ENCODE measurements around the gene ZNF654.
A peak's percentile ranks its signal among the peaks of the same experiment; 100 is the strongest.

Gene ZNF654

GRCh38 chr3:88046766-88047165 lies 12.3 kb upstream of the ZNF654 start:
- CTCF ChIA-PET = no interaction called here
- POLR2A ChIA-PET = no interaction called here
- no peak for TF ChIP-seq ELF4 (IDR thresholded peaks at IDR 0.05)
- TF ChIP-seq HDGF (IDR thresholded peaks at IDR 0.05; ENCODE audit: borderline replicate concordance) = no peak
- TF ChIP-seq FOXK2 (IDR thresholded peaks at IDR 0.05) = no peak
- TF ChIP-seq NFRKB (IDR thresholded peaks at IDR 0.05) = no peak
- no peak for TF ChIP-seq PKNOX1 (IDR thresholded peaks at IDR 0.05)
- TF ChIP-seq FOXM1 (IDR thresholded peaks at IDR 0.05; ENCODE audit: borderline replicate concordance) = no peak
- no peak for TF ChIP-seq SUZ12 (IDR thresholded peaks at IDR 0.05)
- DNase-seq (ENCODE audit: extremely low spot score) = no peak

- TF ChIP-seq ARNT (IDR thresholded peaks at IDR 0.05) (no peak), ELF4 (IDR thresholded peaks at IDR 0.05) (no peak), PKNOX1 (IDR thresholded peaks at IDR 0.05) (no peak), L3MBTL2 (conservative IDR thresholded peaks at IDR 0.05) (no peak), FOXK2 (IDR thresholded peaks at IDR 0.05) (no peak), NFRKB (IDR thresholded peaks at IDR 0.05) (no peak), TARDBP (IDR thresholded peaks at IDR 0.05) (no peak), CTBP1 (IDR thresholded peaks at IDR 0.05; ENCODE audit: borderline replicate concordance) (no peak), BHLHE40 (IDR thresholded peaks at IDR 0.05; ENCODE audit: borderline replicate concordance) (no peak), LEF1 (IDR thresholded peaks at IDR 0.05; ENCODE audit: borderline replicate concordance) (no peak), FOXA1 (IDR thresholded peaks at IDR 0.05) (no peak), FOXM1 (IDR thresholded peaks at IDR 0.05; ENCODE audit: borderline replicate concordance) (no peak), SUZ12 (IDR thresholded peaks at IDR 0.05) (no peak), ZNF384 (IDR thresholded peaks at IDR 0.05) (no peak), SP1 (IDR thresholded peaks at IDR 0.05) (no peak)
- DNase-seq (ENCODE audit: extremely low spot score) = no peak
- POLR2A ChIA-PET = interaction anchor here (0.8 to 2.0 kb wide), 9 partner anchors 11 to 831 kb away, joined by 3 to 10 read pairs (median 4); partner anchors contain the start of genes C3orf38 and CHMP2B
- CTCF ChIA-PET = no interaction called here
Observed at GRCh38 chr3:88057630-88058305, 1.3 kb upstream of the ZNF654 start.

- no peak for DNase-seq (ENCODE audit: extremely low spot score)
- TF ChIP-seq FOXM1 (IDR thresholded peaks at IDR 0.05; ENCODE audit: borderline replicate concordance) = no peak
- TF ChIP-seq ARNT (IDR thresholded peaks at IDR 0.05) = no peak
- TF ChIP-seq FOXA1 (IDR thresholded peaks at IDR 0.05) = no peak
- TF ChIP-seq FOXK2 (IDR thresholded peaks at IDR 0.05) = no peak
- no peak for TF ChIP-seq L3MBTL2 (conservative IDR thresholded peaks at IDR 0.05)
- TF ChIP-seq PKNOX1 (IDR thresholded peaks at IDR 0.05) = no peak
- no peak for TF ChIP-seq SP1 (IDR thresholded peaks at IDR 0.05)
- no peak for TF ChIP-seq ELF4 (IDR thresholded peaks at IDR 0.05)
- TF ChIP-seq HDGF (IDR thresholded peaks at IDR 0.05; ENCODE audit: borderline replicate concordance) = no peak
- no peak for TF ChIP-seq SUZ12 (IDR thresholded peaks at IDR 0.05)
- TF ChIP-seq LEF1 (IDR thresholded peaks at IDR 0.05; ENCODE audit: borderline replicate concordance) = no peak
- no peak for TF ChIP-seq BHLHE40 (IDR thresholded peaks at IDR 0.05; ENCODE audit: borderline replicate concordance)
- TF ChIP-seq ZNF384 (IDR thresholded peaks at IDR 0.05) = no peak
- ChIA-PET CTCF (no interaction called here), POLR2A (interaction anchor here (0.8 to 2.0 kb wide), 9 partner anchors 11 to 831 kb away, joined by 3 to 10 read pairs (median 4); partner anchors contain the start of genes C3orf38 and CHMP2B)
Observed at GRCh38 chr3:88058306-88058580, 812 bp upstream of the ZNF654 start.

GRCh38 chr3:88059380-88060170 lies 520 bp downstream of the ZNF654 start:
- TF ChIP-seq ZNF384 (IDR thresholded peaks at IDR 0.05) = no peak
- TF ChIP-seq ARNT (IDR thresholded peaks at IDR 0.05) = no peak
- no peak for TF ChIP-seq SP1 (IDR thresholded peaks at IDR 0.05)
- no peak for TF ChIP-seq PKNOX1 (IDR thresholded peaks at IDR 0.05)
- TF ChIP-seq TARDBP (IDR thresholded peaks at IDR 0.05) = no peak
- TF ChIP-seq L3MBTL2 (conservative IDR thresholded peaks at IDR 0.05) = 0 out of 2 replicates have a peak, but pooled peaks have one; percentile 20
- no peak for TF ChIP-seq ELF4 (IDR thresholded peaks at IDR 0.05)
- TF ChIP-seq CTBP1 (IDR thresholded peaks at IDR 0.05; ENCODE audit: borderline replicate concordance) = no peak
- POLR2A ChIA-PET = interaction anchor here (0.6 to 2.0 kb wide), 8 partner anchors 10 to 90 kb away, joined by 3 to 10 read pairs (median 4); partner anchors contain the start of gene C3orf38
- CTCF ChIA-PET = interaction anchor here (0.5 to 0.6 kb wide), 3 partner anchors 385 to 1284 kb away, joined by 3 to 9 read pairs (median 4); no protein-coding TSS in a partner anchor
- DNase-seq (ENCODE audit: extremely low spot score) = peak; percentile 20

GRCh38 chr3:88061746-88062145 lies 2.7 kb downstream of the ZNF654 start:
- ChIA-PET POLR2A (no interaction called here), CTCF (no interaction called here)
- no peak for DNase-seq (ENCODE audit: extremely low spot score)
- TF ChIP-seq FOXM1 (IDR thresholded peaks at IDR 0.05; ENCODE audit: borderline replicate concordance) (no peak), BHLHE40 (IDR thresholded peaks at IDR 0.05; ENCODE audit: borderline replicate concordance) (no peak), ZNF384 (IDR thresholded peaks at IDR 0.05) (no peak), LEF1 (IDR thresholded peaks at IDR 0.05; ENCODE audit: borderline replicate concordance) (no peak), L3MBTL2 (conservative IDR thresholded peaks at IDR 0.05) (no peak), SUZ12 (IDR thresholded peaks at IDR 0.05) (no peak), NFRKB (IDR thresholded peaks at IDR 0.05) (no peak), FOXA1 (IDR thresholded peaks at IDR 0.05) (no peak), ELF4 (IDR thresholded peaks at IDR 0.05) (no peak), SP1 (IDR thresholded peaks at IDR 0.05) (no peak), CTBP1 (IDR thresholded peaks at IDR 0.05; ENCODE audit: borderline replicate concordance) (no peak), HDGF (IDR thresholded peaks at IDR 0.05; ENCODE audit: borderline replicate concordance) (no peak), PKNOX1 (IDR thresholded peaks at IDR 0.05) (no peak), FOXK2 (IDR thresholded peaks at IDR 0.05) (no peak), ARNT (IDR thresholded peaks at IDR 0.05) (no peak)
